Right lobe of liver (tissue), 4 donors: Measurements from ENCODE around the gene SYT1.

Experiments
- POLR2A ChIP-seq: fragments of 450-650 bp; IDR thresholded peaks from one replicate; pipeline ENCODE4 v1.6.1; 2017; ENCODE audit warnings: antibody characterized with exemption, mild to moderate bottlenecking
- TF ChIP-seq, protein P1 (sequence below), 4 donors: fragments of 200-600 bp in 3 of 4; fragments of 450-650 bp in 1 of 4; IDR thresholded peaks; one replicate each; pipeline versions ENCODE4 v1.5.1 to v1.8.0; 2016 to 2022; ENCODE audit warnings: antibody characterized with exemption in 4 of 4, mild to moderate bottlenecking in 2 of 4
- donor health status: DM: no; HTN: no; CAD: no.
- donor health status: DM: no; HTN: no; CAD: no.
- donor health status: DM: no; HTN: yes; CAD: no.

DNA sequence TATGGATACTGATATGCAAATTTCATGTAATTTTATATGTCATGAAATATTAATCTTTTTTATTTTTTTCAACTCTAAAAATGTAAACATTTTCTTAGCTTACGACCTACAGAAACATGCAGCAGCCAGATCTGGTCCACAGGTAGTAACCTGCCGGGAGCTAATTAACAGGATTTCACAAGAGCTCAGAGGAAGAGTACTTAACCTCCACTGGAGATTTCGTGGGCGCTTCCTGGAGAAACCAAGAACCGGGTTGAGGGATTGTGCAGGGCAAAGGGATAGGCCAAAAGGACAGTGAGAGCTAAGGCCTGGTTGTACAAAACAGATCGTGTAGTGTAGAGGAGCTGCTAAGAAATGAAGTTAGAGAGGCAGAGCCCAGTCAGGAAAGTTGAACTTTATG is 510.5 kb downstream of the SYT1 start:
- TF ChIP-seq, protein P1, sequence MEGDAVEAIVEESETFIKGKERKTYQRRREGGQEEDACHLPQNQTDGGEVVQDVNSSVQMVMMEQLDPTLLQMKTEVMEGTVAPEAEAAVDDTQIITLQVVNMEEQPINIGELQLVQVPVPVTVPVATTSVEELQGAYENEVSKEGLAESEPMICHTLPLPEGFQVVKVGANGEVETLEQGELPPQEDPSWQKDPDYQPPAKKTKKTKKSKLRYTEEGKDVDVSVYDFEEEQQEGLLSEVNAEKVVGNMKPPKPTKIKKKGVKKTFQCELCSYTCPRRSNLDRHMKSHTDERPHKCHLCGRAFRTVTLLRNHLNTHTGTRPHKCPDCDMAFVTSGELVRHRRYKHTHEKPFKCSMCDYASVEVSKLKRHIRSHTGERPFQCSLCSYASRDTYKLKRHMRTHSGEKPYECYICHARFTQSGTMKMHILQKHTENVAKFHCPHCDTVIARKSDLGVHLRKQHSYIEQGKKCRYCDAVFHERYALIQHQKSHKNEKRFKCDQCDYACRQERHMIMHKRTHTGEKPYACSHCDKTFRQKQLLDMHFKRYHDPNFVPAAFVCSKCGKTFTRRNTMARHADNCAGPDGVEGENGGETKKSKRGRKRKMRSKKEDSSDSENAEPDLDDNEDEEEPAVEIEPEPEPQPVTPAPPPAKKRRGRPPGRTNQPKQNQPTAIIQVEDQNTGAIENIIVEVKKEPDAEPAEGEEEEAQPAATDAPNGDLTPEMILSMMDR (IDR thresholded peaks at IDR 0.05) = no peak
- TF ChIP-seq POLR2A = no peak
